Mesenteric fat pad (tissue), 1 donor: Measurements from ENCODE around the gene KNDC1. TPM values are rescaled to one million over a fixed set of nuclear protein-coding genes. Genes with fewer than 3 reads are reported as not detected.

ENCODE experiments used
- DNase-seq: peaks from one replicate; pipeline ENCODE4 v3.0.0-alpha.2; 2020; ENCODE audit warnings: low spot score
- total RNA-seq: library from RNA; stranded (reverse); fragmentation: NEBNext Ultra II Directional; extraction: Animal tissue kit (Norgen Biotek cat#: 25700); gene quantifications from one replicate; pipeline ENCODE4 v1.2.1, GENCODE V29; 2021
- donor health status: DM: yes; HTN: yes; CAD: no.

KNDC1 gene
- total RNA-seq, 1 donor from 2014 or later, result 0.13 TPM

GRCh38 chr10:133189726-133190125 is 29.7 kb downstream of the KNDC1 start:
- no peak for DNase-seq

GRCh38 chr10:133190225-133190624 is 30.2 kb downstream of the KNDC1 start:
- no peak for DNase-seq

GRCh38 chr10:133191651-133192050 is 31.6 kb downstream of the KNDC1 start:
- no peak for DNase-seq

- DNase-seq, result no peak
Measured at GRCh38 chr10:133194151-133194550, 34.1 kb downstream of the KNDC1 start.

- no peak for DNase-seq
Measured at GRCh38 chr10:133195096-133195495, 35.1 kb downstream of the KNDC1 start.

GRCh38 chr10:133195611-133196010 is 35.6 kb downstream of the KNDC1 start:
- no peak for DNase-seq

GRCh38 chr10:133196221-133196915 is 36.3 kb downstream of the KNDC1 start:
- DNase-seq, result no peak

GRCh38 chr10:133196936-133197758 is 37.1 kb downstream of the KNDC1 start:
- no peak for DNase-seq

GRCh38 chr10:133197786-133198185 is 37.8 kb downstream of the KNDC1 start:
- DNase-seq, result no peak

- DNase-seq, result no peak
Measured at GRCh38 chr10:133198206-133198605, 38.2 kb downstream of the KNDC1 start.

- DNase-seq, result no peak
Measured at GRCh38 chr10:133198621-133199487, 38.8 kb downstream of the KNDC1 start.

- DNase-seq, result no peak
Measured at GRCh38 chr10:133199488-133199885, 39.5 kb downstream of the KNDC1 start.

- DNase-seq, result no peak
Measured at GRCh38 chr10:133199992-133200611, 40.1 kb downstream of the KNDC1 start.

GRCh38 chr10:133200621-133201031 is 40.6 kb downstream of the KNDC1 start:
- DNase-seq, result no peak

GRCh38 chr10:133201151-133201947 is 41.3 kb downstream of the KNDC1 start:
- DNase-seq, result no peak

GRCh38 chr10:133201948-133202725 is 42.1 kb downstream of the KNDC1 start:
- DNase-seq, result no peak

- no peak for DNase-seq
Measured at GRCh38 chr10:133202778-133203651, 43.0 kb downstream of the KNDC1 start.

- DNase-seq, result no peak
Measured at GRCh38 chr10:133203652-133204195, 43.7 kb downstream of the KNDC1 start.
